Fibroblast of lung (primary cell): ENCODE measurements around the gene ENDOD1. TPM values are rescaled to one million over a fixed set of nuclear protein-coding genes. Genes with fewer than 3 reads are reported as not detected.

Source experiments
- DNase-seq, 2 donors: peaks; one replicate each; pipeline versions ENCODE4 v3.0.0 to v3.0.0-alpha.2; 2010; ENCODE audit warnings: low read depth in 2 of 2
- H2AFZ ChIP-seq: 2 replicates; pipeline ENCODE4 v1.5.1; 2012; ENCODE audit warnings: low read length, control low read depth, inconsistent platforms
- H3K27ac ChIP-seq: 2 replicates; pipeline ENCODE4 v1.5.1; 2011; ENCODE audit warnings: low read length, control low read depth; ENCODE audit not compliant: insufficient read depth
- H3K27me3 ChIP-seq: 2 replicates; pipeline ENCODE4 v1.5.1; 2011; ENCODE audit warnings: mild to moderate bottlenecking, low read length; ENCODE audit not compliant: control insufficient read depth, insufficient read depth
- H3K36me3 ChIP-seq: 2 replicates; pipeline ENCODE4 v1.5.1; 2011; ENCODE audit warnings: low read length; ENCODE audit not compliant: control insufficient read depth, insufficient read depth
- H3K4me1 ChIP-seq: 2 replicates; pipeline ENCODE4 v1.5.1; 2011; ENCODE audit warnings: low read length; ENCODE audit not compliant: control insufficient read depth, insufficient read depth; ENCODE audit errors: extremely low read depth
- H3K4me2 ChIP-seq: 2 replicates; pipeline ENCODE4 v1.5.1; 2011; ENCODE audit warnings: low read length, control low read depth; ENCODE audit not compliant: insufficient read depth; ENCODE audit errors: extremely low read depth
- H3K4me3 ChIP-seq, 4 experiments: fragments of 200-600 bp in 1 of 4; sonication (generic) in 1 of 4; replicated peaks in 1 of 4; 2 replicates each; pipeline ENCODE4 v1.5.1; 2011 to 2016; ENCODE audit warnings: low read length in 4 of 4, low read depth in 3 of 4, mild to moderate bottlenecking in 3 of 4, control low read depth in 2 of 4, inconsistent platforms in 1 of 4, mixed read lengths in 1 of 4; ENCODE audit not compliant: insufficient read depth in 1 of 4; ENCODE audit errors: control extremely low read depth in 1 of 4
- H3K79me2 ChIP-seq: 2 replicates; pipeline ENCODE4 v1.5.1; 2012; ENCODE audit warnings: mild to moderate bottlenecking, low read length, inconsistent platforms; ENCODE audit not compliant: control insufficient read depth, insufficient read depth
- H3K9ac ChIP-seq: 2 replicates; pipeline ENCODE4 v1.5.1; 2011; ENCODE audit warnings: mild to moderate bottlenecking, low read length, control low read depth; ENCODE audit not compliant: insufficient read depth
- H3K9me3 ChIP-seq: 2 replicates; pipeline ENCODE4 v1.5.1; 2012; ENCODE audit warnings: low read depth, low read length; ENCODE audit not compliant: control insufficient read depth, insufficient read depth
- H4K20me1 ChIP-seq: 2 replicates; pipeline ENCODE4 v1.5.1; 2011; ENCODE audit warnings: low read length; ENCODE audit not compliant: control insufficient read depth, insufficient read depth; ENCODE audit errors: extremely low read depth
- EZH2 ChIP-seq: IDR thresholded peaks from 2 replicates; pipeline ENCODE4 v1.5.1; 2012; ENCODE audit warnings: low read length, control low read depth, mild to moderate bottlenecking; ENCODE audit errors: missing control alignments
- polyA plus RNA-seq, 2 donors: library from polyadenylated mRNA; depleted of rRNA in 1 of 2; stranded (reverse) in 1 of 2; unstranded in 1 of 2; fragments of >200 nt; gene quantifications; 2 replicates each; pipeline ENCODE4 v1.2.1, GENCODE V29; 2011 to 2012; ENCODE audit warnings: missing spikeins in 1 of 2
- total RNA-seq: library from RNA; depleted of rRNA; stranded (reverse); fragments of >200 nt; gene quantifications from 2 replicates; pipeline ENCODE4 v1.2.1, GENCODE V29; 2014
- TF ChIP-seq, protein P1 (sequence below), 2 donors: IDR thresholded peaks in 1 of 2; conservative IDR thresholded peaks in 1 of 2; 1 replicate in 1 of 2; 2 replicates in 1 of 2; pipeline ENCODE4 v1.5.1; 2011 to 2012; ENCODE audit warnings: low read length in 2 of 2, control low read depth in 1 of 2, inconsistent platforms in 1 of 2, low read depth in 1 of 2, mild to moderate bottlenecking in 1 of 2

Gene ENDOD1
- total and polyA plus RNA-seq, 2 donors (not counting 1 experiment from before 2014, with no cell fraction given) = 33.4 to 50.8 TPM

- no peak overlapping the region for H2AFZ ChIP-seq
- H3K9ac ChIP-seq = no peak overlapping the region
- no peak overlapping the region for H3K27ac ChIP-seq
- H3K4me3 ChIP-seq = no peak overlapping the region
- H3K36me3 ChIP-seq = no peaks in the 10 kb centered on the region
- no peaks in the 10 kb centered on the region for H3K9me3 ChIP-seq
- H4K20me1 ChIP-seq = no peaks in the 10 kb centered on the region
- peaks cover 7% of the 10 kb centered on the region for H3K27me3 ChIP-seq
- H3K4me2 ChIP-seq = no peak overlapping the region
- DNase-seq = no peak
- TF ChIP-seq, protein P1, sequence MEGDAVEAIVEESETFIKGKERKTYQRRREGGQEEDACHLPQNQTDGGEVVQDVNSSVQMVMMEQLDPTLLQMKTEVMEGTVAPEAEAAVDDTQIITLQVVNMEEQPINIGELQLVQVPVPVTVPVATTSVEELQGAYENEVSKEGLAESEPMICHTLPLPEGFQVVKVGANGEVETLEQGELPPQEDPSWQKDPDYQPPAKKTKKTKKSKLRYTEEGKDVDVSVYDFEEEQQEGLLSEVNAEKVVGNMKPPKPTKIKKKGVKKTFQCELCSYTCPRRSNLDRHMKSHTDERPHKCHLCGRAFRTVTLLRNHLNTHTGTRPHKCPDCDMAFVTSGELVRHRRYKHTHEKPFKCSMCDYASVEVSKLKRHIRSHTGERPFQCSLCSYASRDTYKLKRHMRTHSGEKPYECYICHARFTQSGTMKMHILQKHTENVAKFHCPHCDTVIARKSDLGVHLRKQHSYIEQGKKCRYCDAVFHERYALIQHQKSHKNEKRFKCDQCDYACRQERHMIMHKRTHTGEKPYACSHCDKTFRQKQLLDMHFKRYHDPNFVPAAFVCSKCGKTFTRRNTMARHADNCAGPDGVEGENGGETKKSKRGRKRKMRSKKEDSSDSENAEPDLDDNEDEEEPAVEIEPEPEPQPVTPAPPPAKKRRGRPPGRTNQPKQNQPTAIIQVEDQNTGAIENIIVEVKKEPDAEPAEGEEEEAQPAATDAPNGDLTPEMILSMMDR (conservative IDR thresholded peaks at IDR 0.05 in 1 of 2, IDR thresholded peaks at IDR 0.05 in 1 of 2; ENCODE audit: low read depth in 1 of 2, low read length in 2 of 2) = no peak
- TF ChIP-seq EZH2 = no peak
- H3K79me2 ChIP-seq = no peaks in the 10 kb centered on the region
- no peaks in the 10 kb centered on the region for H3K4me1 ChIP-seq
These were observed 38.9 kb upstream of the ENDOD1 start for GRCh38 chr11:95050595-95051202.

DNA sequence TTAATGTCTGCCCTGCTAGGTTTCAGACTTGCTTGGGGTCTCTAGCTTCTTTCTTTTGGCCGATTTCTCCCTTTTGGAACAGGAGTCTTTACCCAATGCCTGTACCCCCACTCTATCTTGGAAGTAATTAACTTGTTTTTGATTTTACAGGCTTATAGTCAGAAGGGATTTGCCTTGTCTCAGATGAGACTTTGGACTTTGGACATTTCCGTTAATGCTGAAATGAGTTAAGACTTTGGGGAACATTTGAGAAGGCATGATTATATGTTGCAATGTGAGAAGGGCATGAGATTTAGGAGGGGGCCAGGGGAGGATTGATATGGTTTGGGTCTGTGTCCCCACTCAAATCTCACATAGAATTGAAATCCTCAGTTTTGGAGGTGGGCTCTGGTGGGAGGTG, 35.3 kb upstream of the ENDOD1 start:
- Histone ChIP-seq H3K36me3 (no peaks in the 10 kb centered on the region), H3K4me2 (no peak overlapping the region), H3K9ac (no peak overlapping the region), H3K9me3 (no peaks in the 10 kb centered on the region), H3K27me3 (no peaks in the 10 kb centered on the region), H3K4me3 (no peak overlapping the region), H3K79me2 (no peaks in the 10 kb centered on the region), H3K4me1 (no peaks in the 10 kb centered on the region), H4K20me1 (no peaks in the 10 kb centered on the region), H3K27ac (no peak overlapping the region), H2AFZ (no peak overlapping the region)
- no peak for DNase-seq
- TF ChIP-seq EZH2 = no peak
- TF ChIP-seq, protein P1 (conservative IDR thresholded peaks at IDR 0.05 in 1 of 2, IDR thresholded peaks at IDR 0.05 in 1 of 2; ENCODE audit: low read depth in 1 of 2, low read length in 2 of 2) = no peak

DNA sequence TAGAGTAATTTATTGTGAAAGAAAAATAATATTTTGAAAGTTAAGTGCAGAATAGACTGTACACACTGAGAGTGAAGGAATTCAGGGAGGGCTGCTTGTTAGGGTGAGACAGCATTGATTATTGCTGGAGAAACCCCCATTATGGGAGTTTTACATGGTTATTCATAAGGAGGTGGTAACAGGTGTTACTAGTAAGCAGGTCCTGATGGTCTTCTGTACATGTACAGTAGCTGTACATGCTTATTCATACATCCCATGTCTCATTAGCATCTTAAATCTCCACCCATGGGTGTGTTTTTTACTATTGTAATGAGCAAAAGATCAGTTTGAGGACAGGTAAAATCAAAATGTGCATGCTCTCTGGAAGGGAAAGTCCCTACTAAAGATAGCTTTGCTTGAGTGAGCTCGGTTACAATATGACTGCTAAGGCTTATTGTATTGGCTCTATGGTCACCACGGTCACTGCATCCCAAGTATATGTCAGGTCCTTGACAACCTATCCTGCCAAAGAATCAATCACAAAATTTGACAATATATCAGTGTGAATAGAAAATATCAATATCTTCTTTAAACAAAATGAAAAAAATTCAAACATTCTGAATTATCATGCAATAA, 34.3 kb upstream of the ENDOD1 start:
- H3K27ac ChIP-seq = no peak overlapping the region
- no peaks in the 10 kb centered on the region for H3K79me2 ChIP-seq
- H3K27me3 ChIP-seq = peaks cover 3% of the 10 kb centered on the region
- H3K9me3 ChIP-seq = no peaks in the 10 kb centered on the region
- no peak for DNase-seq
- H3K4me3 ChIP-seq = no peak overlapping the region
- H3K4me1 ChIP-seq = no peaks in the 10 kb centered on the region
- no peaks in the 10 kb centered on the region for H4K20me1 ChIP-seq
- H3K9ac ChIP-seq = no peak overlapping the region
- TF ChIP-seq, protein P1 (conservative IDR thresholded peaks at IDR 0.05 in 1 of 2, IDR thresholded peaks at IDR 0.05 in 1 of 2; ENCODE audit: low read depth in 1 of 2, low read length in 2 of 2) = no peak
- TF ChIP-seq EZH2 = no peak
- H3K36me3 ChIP-seq = no peaks in the 10 kb centered on the region
- no peak overlapping the region for H2AFZ ChIP-seq
- H3K4me2 ChIP-seq = no peak overlapping the region
